Thyroid gland (tissue), 4 donors: Measurements from ENCODE around the gene SLC14A1. TPM values are rescaled to one million over a fixed set of nuclear protein-coding genes. Genes with fewer than 3 reads are reported as not detected.

Source experiments
- DNase-seq, 2 donors: peaks; one replicate each; pipeline ENCODE4 v3.0.0-alpha.2; 2019
- H3K27ac ChIP-seq, 3 donors: fragments of 200-600 bp; sonication (generic); 1 replicate in 2 of 3; 2 replicates in 1 of 3; pipeline ENCODE4 v1.5.1; 2016 to 2019; ENCODE audit warnings: mild to moderate bottlenecking in 1 of 3, moderate library complexity in 1 of 3
- H3K27me3 ChIP-seq: fragments of 200-600 bp; sonication (generic); one replicate; pipeline ENCODE4 v1.5.1; 2019
- H3K36me3 ChIP-seq, 2 donors: fragments of 200-600 bp; sonication (generic); one replicate each; pipeline ENCODE4 v1.5.1; 2016 to 2019
- H3K4me1 ChIP-seq, 2 donors: fragments of 200-600 bp; sonication (generic); one replicate each; pipeline ENCODE4 v1.5.1; 2017 to 2019
- H3K4me3 ChIP-seq, 3 donors: fragments of 200-600 bp; sonication (generic); replicated peaks in 1 of 3; 1 replicate in 2 of 3; 2 replicates in 1 of 3; pipeline ENCODE4 v1.5.1; 2016; ENCODE audit warnings: mild to moderate bottlenecking in 1 of 3
- H3K9me3 ChIP-seq: fragments of 200-600 bp; sonication (generic); one replicate; pipeline ENCODE4 v1.5.1; 2017
- POLR2A ChIP-seq, 2 donors: fragments of 450-650 bp; IDR thresholded peaks; one replicate each; pipeline ENCODE4 v1.6.1; 2017; ENCODE audit warnings: antibody characterized with exemption in 2 of 2, mild to moderate bottlenecking in 2 of 2, moderate library complexity in 1 of 2
- WGBS, 2 donors: methylation state at CpG; one replicate each; pipeline ENCODE4 v1.1.5; 2017; 5-methylcytosine and 5-hydroxymethylcytosine counted together
- intact Hi-C: fragments of 100-400 bp; cut with DNase I; formaldehyde crosslinking; loops from one replicate; pipeline ENCODE4 v1.15.1; 2023
- total RNA-seq, 4 donors: library from RNA; depleted of rRNA; stranded (reverse); fragments of >200 nt; gene quantifications; one replicate each; pipeline ENCODE4 v1.2.3, GENCODE V29; 2016
- TF ChIP-seq, protein P1 (sequence below), 6 experiments: fragments of 200-600 bp in 3 of 6; fragments of 450-650 bp in 3 of 6; sonication (generic) in 3 of 6; IDR thresholded peaks; one replicate each; pipeline ENCODE4 v1.5.1; 2016 to 2019; ENCODE audit warnings: antibody characterized with exemption in 6 of 6, mild to moderate bottlenecking in 2 of 6, inconsistent platforms in 1 of 6, moderate library complexity in 1 of 6

Gene SLC14A1
- total RNA-seq, result 10 to 100 TPM in 3 of 4 donors, 1 to 10 TPM in 1; 6.2 to 22.9 (median 15.7) TPM

DNA sequence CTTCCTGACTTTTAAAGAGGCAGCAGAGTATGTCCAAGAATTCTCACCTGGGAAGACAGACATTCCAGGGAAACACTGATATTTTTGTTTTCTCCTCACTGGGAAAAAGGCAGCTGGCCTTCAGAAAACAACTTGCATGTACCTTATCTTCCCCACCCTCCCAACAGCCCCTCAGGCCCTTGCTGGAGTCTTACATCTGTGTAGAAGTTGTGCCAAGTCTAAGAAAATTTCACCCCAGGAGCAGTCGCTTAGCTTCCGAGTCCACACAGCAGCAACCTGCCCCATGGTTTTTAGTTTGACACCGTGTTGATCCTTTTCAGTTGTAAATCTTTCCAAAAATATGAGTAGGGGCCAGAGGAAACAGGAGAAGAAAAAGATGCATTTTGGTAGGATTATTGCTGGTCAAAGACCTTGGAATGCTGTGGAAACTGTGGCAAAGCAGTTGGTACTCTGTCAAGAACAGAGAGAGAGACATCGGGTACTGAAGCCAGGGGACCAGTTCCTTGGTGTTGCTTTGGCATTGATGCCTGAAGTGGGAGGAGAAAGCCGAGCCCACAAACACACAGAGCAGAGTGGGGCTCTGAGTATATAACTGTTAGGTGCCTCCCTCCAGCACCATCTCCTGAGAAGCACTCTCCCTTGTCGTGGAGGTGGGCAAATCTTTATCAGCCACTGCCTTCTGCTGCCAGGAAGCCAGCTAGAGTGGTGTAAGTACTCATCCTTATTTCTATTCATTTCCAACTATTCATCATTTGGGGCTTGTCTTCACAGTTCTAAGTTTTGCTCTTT lies at the start of gene SLC14A1:
Gene SLC14A1, plus strand, starts transcription at position 615 of the 789 bp plus-strand sequence. CDS start 6,140 bp downstream, outside the sequence.
- H3K4me1 ChIP-seq, result no peaks in the 10 kb centered on the region
- intact Hi-C loops, result no loop called here
- no peaks in the 10 kb centered on the region for H3K27me3 ChIP-seq
- DNase-seq, result no peak
- WGBS, 2 donors, result 57 to 67% methylated on average over 6 of the region's 6 CpGs
- TF ChIP-seq, protein P1, sequence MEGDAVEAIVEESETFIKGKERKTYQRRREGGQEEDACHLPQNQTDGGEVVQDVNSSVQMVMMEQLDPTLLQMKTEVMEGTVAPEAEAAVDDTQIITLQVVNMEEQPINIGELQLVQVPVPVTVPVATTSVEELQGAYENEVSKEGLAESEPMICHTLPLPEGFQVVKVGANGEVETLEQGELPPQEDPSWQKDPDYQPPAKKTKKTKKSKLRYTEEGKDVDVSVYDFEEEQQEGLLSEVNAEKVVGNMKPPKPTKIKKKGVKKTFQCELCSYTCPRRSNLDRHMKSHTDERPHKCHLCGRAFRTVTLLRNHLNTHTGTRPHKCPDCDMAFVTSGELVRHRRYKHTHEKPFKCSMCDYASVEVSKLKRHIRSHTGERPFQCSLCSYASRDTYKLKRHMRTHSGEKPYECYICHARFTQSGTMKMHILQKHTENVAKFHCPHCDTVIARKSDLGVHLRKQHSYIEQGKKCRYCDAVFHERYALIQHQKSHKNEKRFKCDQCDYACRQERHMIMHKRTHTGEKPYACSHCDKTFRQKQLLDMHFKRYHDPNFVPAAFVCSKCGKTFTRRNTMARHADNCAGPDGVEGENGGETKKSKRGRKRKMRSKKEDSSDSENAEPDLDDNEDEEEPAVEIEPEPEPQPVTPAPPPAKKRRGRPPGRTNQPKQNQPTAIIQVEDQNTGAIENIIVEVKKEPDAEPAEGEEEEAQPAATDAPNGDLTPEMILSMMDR (IDR thresholded peaks at IDR 0.05), result no peak
- TF ChIP-seq POLR2A (IDR thresholded peaks at IDR 0.05), result no peak
- no peak within 1 kb of the TSS for H3K4me3 ChIP-seq
- H3K27ac ChIP-seq, result no peak within 1 kb of the TSS
- no peaks in the 10 kb centered on the region for H3K36me3 ChIP-seq
- no peaks in the 10 kb centered on the region for H3K9me3 ChIP-seq

DNA sequence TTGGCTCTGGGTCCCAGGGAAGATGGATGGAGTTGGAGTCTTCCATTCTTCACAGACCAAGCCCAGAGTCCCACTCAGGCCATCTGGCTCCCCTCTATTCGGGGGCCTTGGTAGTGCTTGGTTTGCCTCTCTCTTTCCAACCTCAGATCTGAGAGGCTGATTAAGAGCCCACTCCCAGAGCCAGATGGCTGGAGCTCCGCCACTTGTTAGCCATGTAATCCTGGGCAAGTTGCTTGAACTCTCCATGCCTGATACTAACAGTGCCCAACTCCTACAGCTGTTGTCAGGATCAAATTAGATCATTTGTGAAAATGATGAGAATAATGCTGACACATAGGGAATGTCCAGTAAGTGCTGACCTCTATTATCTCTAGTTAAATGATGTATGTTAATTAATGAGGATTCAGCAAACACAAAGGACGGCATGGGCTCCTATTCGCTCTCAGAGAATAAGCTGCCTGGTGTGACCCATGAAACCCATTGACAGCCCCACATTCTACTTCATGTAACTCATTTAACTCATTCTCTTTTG lies 46.6 kb upstream of the SLC14A1 start:
- DNase-seq, result no peak
- H3K4me3 ChIP-seq, result no peak overlapping the region
- H3K27me3 ChIP-seq, result no peaks in the 10 kb centered on the region
- no peaks in the 10 kb centered on the region for H3K9me3 ChIP-seq
- no peaks in the 10 kb centered on the region for H3K36me3 ChIP-seq
- TF ChIP-seq POLR2A (IDR thresholded peaks at IDR 0.05), result no peak
- TF ChIP-seq, protein P1 (IDR thresholded peaks at IDR 0.05), result no peak
- no peak overlapping the region for H3K27ac ChIP-seq
- intact Hi-C loops, result no loop called here
- 83 to 90% methylated on average over 4 of the region's 4 CpGs for WGBS, 2 donors
- no peaks in the 10 kb centered on the region for H3K4me1 ChIP-seq

DNA sequence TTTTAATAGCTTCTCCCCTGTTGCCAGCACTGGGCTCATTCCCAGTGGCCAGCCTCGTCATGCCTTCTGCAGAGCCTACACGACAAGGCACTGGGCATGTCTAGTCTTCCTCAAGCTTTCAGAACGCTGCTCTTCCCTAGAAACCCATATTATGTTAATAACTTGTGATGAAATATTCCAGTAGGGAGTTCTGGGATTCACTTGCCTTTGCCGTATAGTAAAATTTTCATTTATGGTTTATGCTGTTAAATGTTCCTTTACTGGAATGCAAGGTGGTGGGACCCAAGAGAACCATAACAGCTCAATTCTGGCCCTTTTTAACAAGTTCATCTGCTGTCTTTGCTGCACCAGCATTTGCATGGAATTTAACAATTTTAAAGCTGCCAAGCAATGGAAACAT lies 45.5 kb upstream of the SLC14A1 start:
- Histone ChIP-seq H3K9me3 (no peaks in the 10 kb centered on the region), H3K4me3 (no peak overlapping the region), H3K36me3 (no peaks in the 10 kb centered on the region), H3K27ac (no peak overlapping the region), H3K4me1 (no peaks in the 10 kb centered on the region), H3K27me3 (no peaks in the 10 kb centered on the region)
- intact Hi-C loops, result no loop called here
- no peak for TF ChIP-seq POLR2A (IDR thresholded peaks at IDR 0.05)
- WGBS, 2 donors, result 80 to 87% methylated on average over 4 of the region's 4 CpGs
- DNase-seq, result no peak

DNA sequence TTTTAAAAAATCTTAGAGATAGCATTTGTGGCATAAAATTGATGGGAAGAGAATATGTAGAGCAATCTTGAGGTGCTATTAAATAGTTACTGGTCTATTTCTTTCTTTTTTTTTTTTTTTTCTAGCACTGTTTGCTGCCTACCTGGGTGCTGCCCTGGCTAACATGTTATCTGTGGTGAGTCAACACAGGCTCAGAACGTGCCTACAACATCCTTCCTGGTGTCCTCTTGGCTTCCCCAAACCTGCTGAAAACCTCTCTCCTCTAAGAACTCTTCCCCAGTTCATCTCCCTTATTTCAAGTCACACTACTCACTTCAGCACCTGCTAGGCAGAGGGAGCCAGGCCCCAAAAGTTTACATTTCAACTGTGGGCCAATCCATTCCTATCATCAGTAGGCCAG lies 45.1 kb upstream of the SLC14A1 start:
- Histone ChIP-seq H3K27ac (no peak overlapping the region), H3K27me3 (no peaks in the 10 kb centered on the region), H3K4me3 (no peak overlapping the region), H3K9me3 (no peaks in the 10 kb centered on the region), H3K36me3 (no peaks in the 10 kb centered on the region), H3K4me1 (no peaks in the 10 kb centered on the region)
- TF ChIP-seq POLR2A (IDR thresholded peaks at IDR 0.05), result no peak
- TF ChIP-seq, protein P1 (IDR thresholded peaks at IDR 0.05), result no peak
- no peak for DNase-seq
- WGBS, 2 donors, result 71 to 80% methylated on average over 1 of the region's 1 CpG
- intact Hi-C loops, result no loop called here

DNA sequence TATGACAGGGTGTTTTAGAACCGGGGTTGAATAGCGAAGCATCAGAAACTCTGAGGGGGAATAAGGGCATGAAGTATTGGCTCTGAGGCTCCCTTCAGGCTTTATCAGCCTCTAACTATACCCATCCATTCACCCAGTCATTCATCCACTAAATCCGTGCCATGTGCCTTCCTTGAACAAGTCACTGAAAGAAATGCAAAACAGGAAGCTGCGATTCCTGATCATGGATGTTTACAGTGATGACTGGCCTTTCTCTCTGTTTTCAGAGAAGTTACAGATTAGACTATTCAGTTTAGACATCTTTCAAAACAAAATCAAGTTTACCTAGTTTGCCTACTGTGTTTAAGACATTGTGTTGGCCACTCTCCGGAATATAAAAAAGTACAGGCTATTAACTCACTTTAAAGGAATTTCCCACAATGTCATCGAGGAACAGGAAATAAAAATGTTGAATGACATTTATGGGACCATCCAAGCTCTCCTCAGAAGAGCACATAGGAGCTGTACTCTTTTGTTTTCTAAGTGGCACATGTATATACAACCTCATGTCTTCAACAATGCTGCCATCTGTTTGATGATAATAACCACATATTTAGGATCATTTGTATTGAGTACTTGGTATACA lies 43.8 kb upstream of the SLC14A1 start:
- no peak overlapping the region for H3K4me3 ChIP-seq
- no peak for DNase-seq
- no peaks in the 10 kb centered on the region for H3K9me3 ChIP-seq
- no peaks in the 10 kb centered on the region for H3K27me3 ChIP-seq
- intact Hi-C loops, result loop anchor here (10.0 kb wide), 1 partner anchor 395 kb away; the partner anchor contains the start of gene PSTPIP2
- no peak overlapping the region for H3K27ac ChIP-seq
- WGBS, 2 donors, result 85 to 88% methylated on average over 6 of the region's 6 CpGs
- no peak for TF ChIP-seq POLR2A (IDR thresholded peaks at IDR 0.05)
- TF ChIP-seq, protein P1 (IDR thresholded peaks at IDR 0.05), result no peak
- H3K4me1 ChIP-seq, result no peaks in the 10 kb centered on the region
- H3K36me3 ChIP-seq, result no peaks in the 10 kb centered on the region
